ENCODE results near the gene DOCK10.

DNA sequence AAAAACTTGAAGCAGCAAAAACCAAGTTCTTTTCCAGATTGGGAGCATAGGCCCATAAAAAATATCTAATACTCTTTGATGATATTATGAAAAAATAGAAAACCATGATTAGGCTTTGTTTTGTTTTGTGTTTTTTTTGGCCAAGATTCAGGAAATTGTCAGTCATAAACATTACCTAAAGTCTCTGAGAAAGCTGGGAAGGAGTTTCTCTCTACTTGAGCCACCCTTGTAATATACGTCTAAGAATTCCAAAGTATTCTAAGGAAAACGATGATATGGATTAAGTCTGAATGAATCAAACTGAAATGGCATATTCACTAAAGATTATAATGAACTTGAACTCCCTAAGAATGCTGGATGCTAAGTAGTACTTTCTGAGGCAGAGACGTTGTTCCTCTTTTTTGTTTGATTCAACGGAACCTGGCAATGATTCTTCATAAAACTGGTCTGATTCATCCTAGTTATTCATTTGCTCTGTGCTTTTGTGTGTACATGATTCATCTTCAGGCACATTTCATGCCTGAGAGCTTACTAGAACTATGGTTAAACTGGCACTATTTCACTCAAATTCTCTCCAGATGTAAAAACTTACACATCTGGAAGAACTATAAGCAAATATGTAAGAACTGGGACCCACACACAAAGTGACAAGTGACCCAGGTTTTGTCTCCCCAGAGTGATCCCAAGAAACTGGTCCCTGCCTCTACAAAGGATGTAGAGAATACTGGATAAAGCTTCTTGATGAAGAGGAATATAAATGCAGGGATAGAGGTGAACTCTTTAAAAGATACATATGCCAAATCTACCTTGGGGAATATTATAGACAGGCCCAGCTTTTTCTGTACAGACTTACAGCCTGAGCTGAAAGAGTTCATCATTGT lies 159.7 kb downstream of the DOCK10 start:
- TF ChIP-seq, protein P1, sequence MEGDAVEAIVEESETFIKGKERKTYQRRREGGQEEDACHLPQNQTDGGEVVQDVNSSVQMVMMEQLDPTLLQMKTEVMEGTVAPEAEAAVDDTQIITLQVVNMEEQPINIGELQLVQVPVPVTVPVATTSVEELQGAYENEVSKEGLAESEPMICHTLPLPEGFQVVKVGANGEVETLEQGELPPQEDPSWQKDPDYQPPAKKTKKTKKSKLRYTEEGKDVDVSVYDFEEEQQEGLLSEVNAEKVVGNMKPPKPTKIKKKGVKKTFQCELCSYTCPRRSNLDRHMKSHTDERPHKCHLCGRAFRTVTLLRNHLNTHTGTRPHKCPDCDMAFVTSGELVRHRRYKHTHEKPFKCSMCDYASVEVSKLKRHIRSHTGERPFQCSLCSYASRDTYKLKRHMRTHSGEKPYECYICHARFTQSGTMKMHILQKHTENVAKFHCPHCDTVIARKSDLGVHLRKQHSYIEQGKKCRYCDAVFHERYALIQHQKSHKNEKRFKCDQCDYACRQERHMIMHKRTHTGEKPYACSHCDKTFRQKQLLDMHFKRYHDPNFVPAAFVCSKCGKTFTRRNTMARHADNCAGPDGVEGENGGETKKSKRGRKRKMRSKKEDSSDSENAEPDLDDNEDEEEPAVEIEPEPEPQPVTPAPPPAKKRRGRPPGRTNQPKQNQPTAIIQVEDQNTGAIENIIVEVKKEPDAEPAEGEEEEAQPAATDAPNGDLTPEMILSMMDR (IDR thresholded peaks at IDR 0.05) = no peak
- TF ChIP-seq POLR2A (IDR thresholded peaks at IDR 0.05) = no peak

All from sigmoid colon (tissue), 3 donors.